Fibroblast of lung (primary cell): ENCODE data around the gene C3orf20. TPM values are rescaled to one million over a fixed set of nuclear protein-coding genes. Genes with fewer than 3 reads are reported as not detected.

ENCODE experiments used
- DNase-seq, 2 donors: peaks; one replicate each; pipeline versions ENCODE4 v3.0.0 to v3.0.0-alpha.2; 2010; ENCODE audit warnings: low read depth in 2 of 2
- H2AFZ ChIP-seq: 2 replicates; pipeline ENCODE4 v1.5.1; 2012; ENCODE audit warnings: low read length, control low read depth, inconsistent platforms
- H3K27ac ChIP-seq: 2 replicates; pipeline ENCODE4 v1.5.1; 2011; ENCODE audit warnings: low read length, control low read depth; ENCODE audit not compliant: insufficient read depth
- H3K27me3 ChIP-seq: 2 replicates; pipeline ENCODE4 v1.5.1; 2011; ENCODE audit warnings: mild to moderate bottlenecking, low read length; ENCODE audit not compliant: control insufficient read depth, insufficient read depth
- H3K36me3 ChIP-seq: 2 replicates; pipeline ENCODE4 v1.5.1; 2011; ENCODE audit warnings: low read length; ENCODE audit not compliant: control insufficient read depth, insufficient read depth
- H3K4me1 ChIP-seq: 2 replicates; pipeline ENCODE4 v1.5.1; 2011; ENCODE audit warnings: low read length; ENCODE audit not compliant: control insufficient read depth, insufficient read depth; ENCODE audit errors: extremely low read depth
- H3K4me2 ChIP-seq: 2 replicates; pipeline ENCODE4 v1.5.1; 2011; ENCODE audit warnings: low read length, control low read depth; ENCODE audit not compliant: insufficient read depth; ENCODE audit errors: extremely low read depth
- H3K4me3 ChIP-seq, 4 experiments: fragments of 200-600 bp in 1 of 4; sonication (generic) in 1 of 4; replicated peaks in 1 of 4; 2 replicates each; pipeline ENCODE4 v1.5.1; 2011 to 2016; ENCODE audit warnings: low read length in 4 of 4, low read depth in 3 of 4, mild to moderate bottlenecking in 3 of 4, control low read depth in 2 of 4, inconsistent platforms in 1 of 4, mixed read lengths in 1 of 4; ENCODE audit not compliant: insufficient read depth in 1 of 4; ENCODE audit errors: control extremely low read depth in 1 of 4
- H3K79me2 ChIP-seq: 2 replicates; pipeline ENCODE4 v1.5.1; 2012; ENCODE audit warnings: mild to moderate bottlenecking, low read length, inconsistent platforms; ENCODE audit not compliant: control insufficient read depth, insufficient read depth
- H3K9ac ChIP-seq: 2 replicates; pipeline ENCODE4 v1.5.1; 2011; ENCODE audit warnings: mild to moderate bottlenecking, low read length, control low read depth; ENCODE audit not compliant: insufficient read depth
- H3K9me3 ChIP-seq: 2 replicates; pipeline ENCODE4 v1.5.1; 2012; ENCODE audit warnings: low read depth, low read length; ENCODE audit not compliant: control insufficient read depth, insufficient read depth
- H4K20me1 ChIP-seq: 2 replicates; pipeline ENCODE4 v1.5.1; 2011; ENCODE audit warnings: low read length; ENCODE audit not compliant: control insufficient read depth, insufficient read depth; ENCODE audit errors: extremely low read depth
- EZH2 ChIP-seq: IDR thresholded peaks from 2 replicates; pipeline ENCODE4 v1.5.1; 2012; ENCODE audit warnings: low read length, control low read depth, mild to moderate bottlenecking; ENCODE audit errors: missing control alignments
- polyA plus RNA-seq, 2 donors: library from polyadenylated mRNA; depleted of rRNA in 1 of 2; stranded (reverse) in 1 of 2; unstranded in 1 of 2; fragments of >200 nt; gene quantifications; 2 replicates each; pipeline ENCODE4 v1.2.1, GENCODE V29; 2011 to 2012; ENCODE audit warnings: missing spikeins in 1 of 2
- total RNA-seq: library from RNA; depleted of rRNA; stranded (reverse); fragments of >200 nt; gene quantifications from 2 replicates; pipeline ENCODE4 v1.2.1, GENCODE V29; 2014
- TF ChIP-seq, protein P1 (sequence below), 2 donors: IDR thresholded peaks in 1 of 2; conservative IDR thresholded peaks in 1 of 2; 1 replicate in 1 of 2; 2 replicates in 1 of 2; pipeline ENCODE4 v1.5.1; 2011 to 2012; ENCODE audit warnings: low read length in 2 of 2, control low read depth in 1 of 2, inconsistent platforms in 1 of 2, low read depth in 1 of 2, mild to moderate bottlenecking in 1 of 2

Gene C3orf20
- total and polyA plus RNA-seq, 2 donors (not counting 1 experiment from before 2014, with no cell fraction given): not detected

DNA sequence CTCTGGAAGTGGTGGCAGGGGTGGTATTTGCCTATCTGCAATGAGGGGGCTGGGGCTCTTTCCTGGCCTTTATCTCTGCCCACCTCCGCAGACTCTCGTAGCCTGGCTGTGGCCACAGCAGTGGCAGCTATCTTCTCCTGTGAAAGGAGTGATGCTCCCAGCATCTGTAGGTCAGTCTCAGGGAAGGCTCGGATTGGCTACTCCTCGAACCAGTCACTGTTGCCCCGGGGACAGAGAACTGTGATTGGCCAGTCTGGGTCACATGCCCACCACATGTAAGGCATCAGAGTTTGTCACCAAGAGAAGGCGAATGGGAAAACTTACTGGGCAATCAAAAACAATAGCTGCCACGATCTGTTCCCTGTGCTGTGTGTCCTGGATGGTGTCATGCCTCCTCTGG is 113.7 kb downstream of the C3orf20 start:
- no peaks in the 10 kb centered on the region for H4K20me1 ChIP-seq
- no peaks in the 10 kb centered on the region for H3K9me3 ChIP-seq
- no peak overlapping the region for H3K4me2 ChIP-seq
- H3K27ac ChIP-seq: no peak overlapping the region
- H3K79me2 ChIP-seq: no peaks in the 10 kb centered on the region
- no peak overlapping the region for H3K9ac ChIP-seq
- no peak for TF ChIP-seq EZH2
- TF ChIP-seq, protein P1, sequence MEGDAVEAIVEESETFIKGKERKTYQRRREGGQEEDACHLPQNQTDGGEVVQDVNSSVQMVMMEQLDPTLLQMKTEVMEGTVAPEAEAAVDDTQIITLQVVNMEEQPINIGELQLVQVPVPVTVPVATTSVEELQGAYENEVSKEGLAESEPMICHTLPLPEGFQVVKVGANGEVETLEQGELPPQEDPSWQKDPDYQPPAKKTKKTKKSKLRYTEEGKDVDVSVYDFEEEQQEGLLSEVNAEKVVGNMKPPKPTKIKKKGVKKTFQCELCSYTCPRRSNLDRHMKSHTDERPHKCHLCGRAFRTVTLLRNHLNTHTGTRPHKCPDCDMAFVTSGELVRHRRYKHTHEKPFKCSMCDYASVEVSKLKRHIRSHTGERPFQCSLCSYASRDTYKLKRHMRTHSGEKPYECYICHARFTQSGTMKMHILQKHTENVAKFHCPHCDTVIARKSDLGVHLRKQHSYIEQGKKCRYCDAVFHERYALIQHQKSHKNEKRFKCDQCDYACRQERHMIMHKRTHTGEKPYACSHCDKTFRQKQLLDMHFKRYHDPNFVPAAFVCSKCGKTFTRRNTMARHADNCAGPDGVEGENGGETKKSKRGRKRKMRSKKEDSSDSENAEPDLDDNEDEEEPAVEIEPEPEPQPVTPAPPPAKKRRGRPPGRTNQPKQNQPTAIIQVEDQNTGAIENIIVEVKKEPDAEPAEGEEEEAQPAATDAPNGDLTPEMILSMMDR (conservative IDR thresholded peaks at IDR 0.05 in 1 of 2, IDR thresholded peaks at IDR 0.05 in 1 of 2; ENCODE audit: low read depth in 1 of 2, low read length in 2 of 2): no peak
- no peak overlapping the region for H2AFZ ChIP-seq
- DNase-seq: no peak
- no peaks in the 10 kb centered on the region for H3K4me1 ChIP-seq
- H3K27me3 ChIP-seq: no peaks in the 10 kb centered on the region
- no peak overlapping the region for H3K4me3 ChIP-seq
- H3K36me3 ChIP-seq: no peaks in the 10 kb centered on the region

DNA sequence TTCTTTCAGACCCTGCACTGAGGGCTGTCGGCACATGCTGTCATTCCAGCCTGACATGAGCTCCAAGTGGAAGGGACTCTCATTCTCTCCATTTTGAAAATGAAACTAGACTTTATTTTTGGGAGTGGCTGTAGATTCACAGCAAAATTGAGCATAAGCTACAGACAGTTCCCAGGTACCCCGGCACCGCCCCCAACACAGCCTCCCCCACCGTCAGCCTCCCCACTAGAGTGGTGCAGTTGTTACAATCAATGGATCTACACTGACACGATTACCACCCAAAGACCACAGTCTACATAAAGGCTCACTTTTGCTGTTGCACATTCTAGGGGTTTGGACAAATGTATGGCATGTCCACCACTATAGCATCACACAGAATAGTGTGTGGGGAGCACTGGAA is 114.3 kb downstream of the C3orf20 start:
- no peak overlapping the region for H3K4me3 ChIP-seq
- no peaks in the 10 kb centered on the region for H3K27me3 ChIP-seq
- H3K4me1 ChIP-seq: no peaks in the 10 kb centered on the region
- TF ChIP-seq EZH2: no peak
- TF ChIP-seq, protein P1 (conservative IDR thresholded peaks at IDR 0.05 in 1 of 2, IDR thresholded peaks at IDR 0.05 in 1 of 2; ENCODE audit: low read depth in 1 of 2, low read length in 2 of 2): no peak
- H4K20me1 ChIP-seq: no peaks in the 10 kb centered on the region
- no peaks in the 10 kb centered on the region for H3K79me2 ChIP-seq
- no peak overlapping the region for H3K9ac ChIP-seq
- no peak for DNase-seq
- no peak overlapping the region for H3K27ac ChIP-seq
- no peak overlapping the region for H2AFZ ChIP-seq
- no peaks in the 10 kb centered on the region for H3K9me3 ChIP-seq
- no peaks in the 10 kb centered on the region for H3K36me3 ChIP-seq
- peak overlapping the region; percentile 5 for H3K4me2 ChIP-seq

DNA sequence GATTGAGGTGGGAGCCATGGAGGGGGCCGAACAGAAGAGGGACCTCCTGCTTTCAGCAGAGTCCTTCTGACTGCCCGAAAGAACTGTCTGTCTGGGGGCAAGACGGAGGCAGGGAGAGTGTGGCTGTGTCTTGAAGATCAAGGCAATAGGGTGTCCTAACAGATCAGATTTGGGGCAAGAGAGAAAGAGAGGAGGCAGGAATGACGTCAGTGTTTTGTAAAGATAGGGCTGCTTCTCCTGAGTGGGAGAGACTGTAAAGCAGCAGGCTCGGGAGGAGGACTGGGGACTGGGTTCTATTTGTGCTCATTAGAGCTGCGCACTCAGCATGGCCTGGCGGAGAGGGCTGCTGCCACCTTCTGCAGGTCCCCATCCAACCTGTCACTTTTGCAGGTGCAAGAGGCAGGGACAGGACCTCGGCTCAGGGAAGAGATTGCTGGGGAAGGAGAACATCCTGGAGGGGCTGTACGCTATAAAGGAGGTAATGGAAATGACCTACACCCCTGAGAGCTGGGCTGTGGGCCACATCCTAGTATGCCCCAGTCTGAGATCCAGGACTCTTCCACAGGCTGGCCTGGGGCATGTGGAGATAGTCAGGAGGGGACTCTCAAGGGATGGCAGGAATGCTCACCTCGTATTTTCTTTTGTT is 114.8 kb downstream of the C3orf20 start:
- no peaks in the 10 kb centered on the region for H3K4me1 ChIP-seq
- H4K20me1 ChIP-seq: no peaks in the 10 kb centered on the region
- TF ChIP-seq, protein P1 (conservative IDR thresholded peaks at IDR 0.05 in 1 of 2, IDR thresholded peaks at IDR 0.05 in 1 of 2; ENCODE audit: low read depth in 1 of 2, low read length in 2 of 2): no peak
- no peak for TF ChIP-seq EZH2
- H3K4me2 ChIP-seq: no peak overlapping the region
- H3K27ac ChIP-seq: no peak overlapping the region
- H3K79me2 ChIP-seq: no peaks in the 10 kb centered on the region
- DNase-seq: no peak
- no peaks in the 10 kb centered on the region for H3K36me3 ChIP-seq
- no peak overlapping the region for H3K4me3 ChIP-seq
- H3K9me3 ChIP-seq: no peaks in the 10 kb centered on the region
- H3K9ac ChIP-seq: no peak overlapping the region
- no peaks in the 10 kb centered on the region for H3K27me3 ChIP-seq
- H2AFZ ChIP-seq: no peak overlapping the region
